PC-9 (cell line): ENCODE data around the gene FARP1.

Experiments
- EZH2 ChIP-seq: fragments of 200-600 bp; sonication (generic); IDR thresholded peaks from 2 replicates; pipeline ENCODE4 v1.8.0; 2017; ENCODE audit warnings: antibody characterized with exemption, low read depth
- TF ChIP-seq, protein P1 (sequence below): fragments of 200-600 bp; sonication (generic); conservative IDR thresholded peaks from 2 replicates; pipeline ENCODE4 v1.6.1; 2017; ENCODE audit warnings: mixed run types, antibody characterized with exemption, mild to moderate bottlenecking, moderate library complexity

DNA sequence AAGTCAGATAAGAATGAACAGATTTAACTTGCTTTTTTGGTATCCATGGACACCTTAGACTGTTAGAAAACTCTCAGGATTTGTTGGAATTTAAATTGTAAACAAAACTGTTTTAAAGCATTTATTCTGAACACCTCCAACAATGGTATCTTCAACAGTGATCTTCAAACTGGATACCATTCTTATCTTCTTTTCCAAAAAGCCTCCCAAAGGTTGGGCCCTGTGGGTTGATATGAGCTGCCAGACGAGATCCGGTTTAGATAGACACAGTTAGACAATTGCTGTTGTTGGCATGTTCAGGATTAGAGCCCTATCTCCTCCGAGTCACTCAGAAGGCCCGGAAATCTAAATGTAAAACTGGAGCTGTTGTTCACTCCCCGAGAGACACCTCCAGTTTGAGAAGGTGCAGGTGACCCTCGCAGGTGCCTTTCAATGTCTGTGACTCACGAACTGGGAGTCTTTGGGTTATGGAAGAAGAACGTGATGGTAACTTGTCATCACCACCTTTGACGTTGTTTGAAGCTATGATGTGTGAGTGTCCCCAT lies 177.7 kb downstream of the FARP1 start:
- TF ChIP-seq, protein P1, sequence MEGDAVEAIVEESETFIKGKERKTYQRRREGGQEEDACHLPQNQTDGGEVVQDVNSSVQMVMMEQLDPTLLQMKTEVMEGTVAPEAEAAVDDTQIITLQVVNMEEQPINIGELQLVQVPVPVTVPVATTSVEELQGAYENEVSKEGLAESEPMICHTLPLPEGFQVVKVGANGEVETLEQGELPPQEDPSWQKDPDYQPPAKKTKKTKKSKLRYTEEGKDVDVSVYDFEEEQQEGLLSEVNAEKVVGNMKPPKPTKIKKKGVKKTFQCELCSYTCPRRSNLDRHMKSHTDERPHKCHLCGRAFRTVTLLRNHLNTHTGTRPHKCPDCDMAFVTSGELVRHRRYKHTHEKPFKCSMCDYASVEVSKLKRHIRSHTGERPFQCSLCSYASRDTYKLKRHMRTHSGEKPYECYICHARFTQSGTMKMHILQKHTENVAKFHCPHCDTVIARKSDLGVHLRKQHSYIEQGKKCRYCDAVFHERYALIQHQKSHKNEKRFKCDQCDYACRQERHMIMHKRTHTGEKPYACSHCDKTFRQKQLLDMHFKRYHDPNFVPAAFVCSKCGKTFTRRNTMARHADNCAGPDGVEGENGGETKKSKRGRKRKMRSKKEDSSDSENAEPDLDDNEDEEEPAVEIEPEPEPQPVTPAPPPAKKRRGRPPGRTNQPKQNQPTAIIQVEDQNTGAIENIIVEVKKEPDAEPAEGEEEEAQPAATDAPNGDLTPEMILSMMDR, result no peak
- no peak for TF ChIP-seq EZH2
